Vagina (tissue), 2 donors: ENCODE data around the gene DHX38.

ENCODE experiments used
- CTCF ChIP-seq, 3 experiments: fragments of 450-650 bp in 2 of 3; fragments of 200-600 bp in 1 of 3; sonication (generic) in 1 of 3; IDR thresholded peaks; one replicate each; pipeline ENCODE4 v1.5.1; 2017 to 2019; ENCODE audit warnings: antibody characterized with exemption in 3 of 3, mild to moderate bottlenecking in 2 of 3, moderate library complexity in 2 of 3
- POLR2A ChIP-seq, 2 donors: fragments of 450-650 bp; IDR thresholded peaks; one replicate each; pipeline ENCODE4 v1.6.1; 2017; ENCODE audit warnings: antibody characterized with exemption in 2 of 2, mild to moderate bottlenecking in 2 of 2, moderate library complexity in 2 of 2

GRCh38 chr16:72120026-72120425 lies 26.4 kb downstream of the DHX38 start:
- TF ChIP-seq CTCF (IDR thresholded peaks at IDR 0.05) (no peak), POLR2A (IDR thresholded peaks at IDR 0.05) (no peak)
